Ishikawa (cell line): ENCODE measurements around the gene TSPAN9.
A peak's percentile ranks its signal among the peaks of the same experiment; 100 is the strongest.

Experiments
- CEBPB ChIP-seq: IDR thresholded peaks from 2 replicates; pipeline ENCODE4 v1.6.1; 2012
- CREB1 ChIP-seq: IDR thresholded peaks from 2 replicates; pipeline ENCODE4 v1.6.1; 2012; ENCODE audit warnings: low read depth
- EGR1 ChIP-seq: IDR thresholded peaks from 2 replicates; pipeline ENCODE4 v1.6.1; 2012
- EP300 ChIP-seq: IDR thresholded peaks from 2 replicates; pipeline ENCODE4 v1.6.1; 2012; ENCODE audit warnings: borderline replicate concordance
- FOXM1 ChIP-seq: IDR thresholded peaks from 2 replicates; pipeline ENCODE4 v1.6.1; 2012; ENCODE audit warnings: low read depth, borderline replicate concordance
- NFIC ChIP-seq: IDR thresholded peaks from 2 replicates; pipeline ENCODE4 v1.6.1; 2012
- RAD21 ChIP-seq: IDR thresholded peaks from 2 replicates; pipeline ENCODE4 v1.6.1; 2012; ENCODE audit warnings: low read depth
- TAF1 ChIP-seq: IDR thresholded peaks from 2 replicates; pipeline ENCODE4 v1.6.1; 2012; ENCODE audit warnings: low read depth, mild to moderate bottlenecking
- TCF12 ChIP-seq: IDR thresholded peaks from 2 replicates; pipeline ENCODE4 v1.6.1; 2012; ENCODE audit warnings: low read depth
- TEAD4 ChIP-seq: IDR thresholded peaks from 2 replicates; pipeline ENCODE4 v1.6.1; 2012
- YY1 ChIP-seq: IDR thresholded peaks from 2 replicates; pipeline ENCODE4 v1.6.1; 2012; ENCODE audit warnings: low read depth
- ZBTB7A ChIP-seq: IDR thresholded peaks from 2 replicates; pipeline ENCODE4 v1.6.1; 2012; ENCODE audit warnings: low read depth
- TF ChIP-seq, protein P1 (sequence below): IDR thresholded peaks from 2 replicates; pipeline ENCODE4 v1.6.1; 2012
- TF ChIP-seq, protein P2 (sequence below): IDR thresholded peaks from 2 replicates; pipeline ENCODE4 v1.6.1; 2012; ENCODE audit warnings: low read depth, mild to moderate bottlenecking
- TF ChIP-seq, protein P3 (sequence below): IDR thresholded peaks from 2 replicates; pipeline ENCODE4 v1.6.1; 2012

Gene TSPAN9

DNA sequence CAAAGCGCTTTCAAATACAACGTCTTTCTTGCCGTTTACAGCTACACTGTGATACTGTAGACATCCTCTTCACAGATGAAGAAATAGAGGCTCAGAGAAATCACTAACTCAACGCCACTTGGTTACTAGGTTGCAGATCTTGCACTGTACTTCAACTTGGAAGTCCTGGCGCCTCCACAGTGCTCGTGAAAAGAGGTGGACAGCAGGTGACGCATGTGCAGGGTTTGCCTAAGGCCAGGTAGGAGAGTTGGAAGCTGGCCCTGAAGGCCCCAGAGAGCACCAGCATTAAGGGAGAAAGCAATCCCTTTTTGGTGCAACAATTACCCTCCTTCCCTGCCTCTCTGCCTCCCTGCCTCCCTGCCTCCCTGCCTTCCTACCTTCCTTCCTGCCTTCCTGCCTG is 22.8 kb upstream of the TSPAN9 start:
- TF ChIP-seq NFIC: no peak
- no peak for TF ChIP-seq ZBTB7A
- TF ChIP-seq, protein P1, sequence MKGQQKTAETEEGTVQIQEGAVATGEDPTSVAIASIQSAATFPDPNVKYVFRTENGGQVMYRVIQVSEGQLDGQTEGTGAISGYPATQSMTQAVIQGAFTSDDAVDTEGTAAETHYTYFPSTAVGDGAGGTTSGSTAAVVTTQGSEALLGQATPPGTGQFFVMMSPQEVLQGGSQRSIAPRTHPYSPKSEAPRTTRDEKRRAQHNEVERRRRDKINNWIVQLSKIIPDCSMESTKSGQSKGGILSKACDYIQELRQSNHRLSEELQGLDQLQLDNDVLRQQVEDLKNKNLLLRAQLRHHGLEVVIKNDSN: no peak
- TF ChIP-seq, protein P2, sequence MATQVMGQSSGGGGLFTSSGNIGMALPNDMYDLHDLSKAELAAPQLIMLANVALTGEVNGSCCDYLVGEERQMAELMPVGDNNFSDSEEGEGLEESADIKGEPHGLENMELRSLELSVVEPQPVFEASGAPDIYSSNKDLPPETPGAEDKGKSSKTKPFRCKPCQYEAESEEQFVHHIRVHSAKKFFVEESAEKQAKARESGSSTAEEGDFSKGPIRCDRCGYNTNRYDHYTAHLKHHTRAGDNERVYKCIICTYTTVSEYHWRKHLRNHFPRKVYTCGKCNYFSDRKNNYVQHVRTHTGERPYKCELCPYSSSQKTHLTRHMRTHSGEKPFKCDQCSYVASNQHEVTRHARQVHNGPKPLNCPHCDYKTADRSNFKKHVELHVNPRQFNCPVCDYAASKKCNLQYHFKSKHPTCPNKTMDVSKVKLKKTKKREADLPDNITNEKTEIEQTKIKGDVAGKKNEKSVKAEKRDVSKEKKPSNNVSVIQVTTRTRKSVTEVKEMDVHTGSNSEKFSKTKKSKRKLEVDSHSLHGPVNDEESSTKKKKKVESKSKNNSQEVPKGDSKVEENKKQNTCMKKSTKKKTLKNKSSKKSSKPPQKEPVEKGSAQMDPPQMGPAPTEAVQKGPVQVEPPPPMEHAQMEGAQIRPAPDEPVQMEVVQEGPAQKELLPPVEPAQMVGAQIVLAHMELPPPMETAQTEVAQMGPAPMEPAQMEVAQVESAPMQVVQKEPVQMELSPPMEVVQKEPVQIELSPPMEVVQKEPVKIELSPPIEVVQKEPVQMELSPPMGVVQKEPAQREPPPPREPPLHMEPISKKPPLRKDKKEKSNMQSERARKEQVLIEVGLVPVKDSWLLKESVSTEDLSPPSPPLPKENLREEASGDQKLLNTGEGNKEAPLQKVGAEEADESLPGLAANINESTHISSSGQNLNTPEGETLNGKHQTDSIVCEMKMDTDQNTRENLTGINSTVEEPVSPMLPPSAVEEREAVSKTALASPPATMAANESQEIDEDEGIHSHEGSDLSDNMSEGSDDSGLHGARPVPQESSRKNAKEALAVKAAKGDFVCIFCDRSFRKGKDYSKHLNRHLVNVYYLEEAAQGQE: no peak
- no peak for TF ChIP-seq YY1

DNA sequence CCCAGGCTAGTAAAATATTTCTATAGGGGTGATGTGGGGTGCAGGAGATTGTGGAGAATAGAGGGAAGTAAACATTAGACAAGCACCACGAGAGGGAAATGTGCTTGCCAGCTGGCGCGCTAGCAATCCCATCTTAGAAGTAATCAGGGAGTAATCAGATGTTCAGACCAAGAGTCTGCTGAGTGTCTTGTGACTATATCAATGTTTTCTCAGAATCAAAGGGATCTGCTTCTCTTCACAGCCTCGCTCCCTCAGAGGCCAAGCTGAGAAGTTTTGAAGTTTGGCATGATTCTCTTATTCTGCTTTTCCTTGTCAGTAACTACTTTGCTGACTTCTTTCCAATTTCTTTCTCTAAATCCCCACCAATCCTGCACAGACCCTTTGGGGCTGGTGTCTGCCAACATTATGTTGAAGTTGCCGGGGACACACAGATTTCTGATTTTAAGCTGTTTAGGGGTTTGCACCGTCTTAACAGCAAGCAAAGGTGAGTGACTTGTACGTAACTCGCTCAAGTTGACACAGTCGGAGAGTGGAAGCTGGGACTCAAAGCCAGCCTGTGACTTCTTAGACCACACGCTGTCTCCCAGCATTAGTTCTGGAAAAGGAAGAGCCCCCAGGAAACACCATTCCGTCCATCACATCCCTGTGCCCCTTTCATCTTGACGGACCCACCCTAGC is 22.0 kb upstream of the TSPAN9 start:
- no peak for TF ChIP-seq YY1
- no peak for TF ChIP-seq EGR1
- no peak for TF ChIP-seq TCF12
- no peak for TF ChIP-seq NFIC
- TF ChIP-seq, protein P3, sequence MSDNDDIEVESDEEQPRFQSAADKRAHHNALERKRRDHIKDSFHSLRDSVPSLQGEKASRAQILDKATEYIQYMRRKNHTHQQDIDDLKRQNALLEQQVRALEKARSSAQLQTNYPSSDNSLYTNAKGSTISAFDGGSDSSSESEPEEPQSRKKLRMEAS: no peak
- no peak for TF ChIP-seq ZBTB7A
- TF ChIP-seq, protein P1: no peak
- no peak for TF ChIP-seq CREB1
- no peak for TF ChIP-seq TEAD4
- TF ChIP-seq, protein P2: no peak
- no peak for TF ChIP-seq RAD21
- no peak for TF ChIP-seq EP300
- TF ChIP-seq FOXM1: no peak
- TF ChIP-seq TAF1: no peak
- TF ChIP-seq CEBPB: no peak

DNA sequence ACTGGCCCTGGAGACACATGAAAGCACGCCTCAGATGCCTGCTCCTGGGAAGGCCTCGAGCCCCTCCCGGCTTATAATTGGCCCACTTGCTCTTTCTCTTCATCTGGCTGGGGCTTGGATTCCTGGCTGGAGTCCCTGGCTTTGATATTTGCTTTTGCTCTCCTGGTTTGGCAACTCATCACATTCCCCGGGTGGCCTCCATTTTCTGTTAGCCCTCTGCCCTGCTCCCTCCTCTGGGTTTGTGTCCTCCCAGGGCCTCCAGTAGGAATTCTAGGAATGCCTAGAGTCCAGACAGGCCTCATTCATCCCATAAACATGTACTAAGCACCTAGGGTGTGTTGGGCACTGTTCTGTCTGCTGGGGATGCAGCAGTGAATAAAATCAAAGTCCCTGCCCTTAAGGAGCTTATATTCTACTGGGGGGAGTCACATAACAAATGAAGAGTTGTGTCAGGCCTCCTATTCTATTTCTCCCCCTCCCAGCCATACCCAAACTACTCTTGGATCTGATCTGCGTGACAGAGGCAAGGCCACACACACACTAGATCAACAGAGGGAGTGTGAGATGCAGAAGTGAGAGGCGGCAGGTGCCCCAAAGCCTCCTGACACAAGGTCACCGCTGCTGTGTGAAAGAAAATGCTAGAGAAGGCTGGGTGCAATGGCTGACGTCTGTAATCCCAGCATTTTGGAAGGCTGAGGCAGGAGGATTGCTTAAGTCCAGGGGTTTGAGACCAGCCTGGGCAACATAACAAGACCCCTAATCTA is 21.3 kb upstream of the TSPAN9 start:
- TF ChIP-seq TEAD4: 0 out of 2 replicates have a peak, but pooled peaks have one; percentile 43
- TF ChIP-seq, protein P2: no peak

DNA sequence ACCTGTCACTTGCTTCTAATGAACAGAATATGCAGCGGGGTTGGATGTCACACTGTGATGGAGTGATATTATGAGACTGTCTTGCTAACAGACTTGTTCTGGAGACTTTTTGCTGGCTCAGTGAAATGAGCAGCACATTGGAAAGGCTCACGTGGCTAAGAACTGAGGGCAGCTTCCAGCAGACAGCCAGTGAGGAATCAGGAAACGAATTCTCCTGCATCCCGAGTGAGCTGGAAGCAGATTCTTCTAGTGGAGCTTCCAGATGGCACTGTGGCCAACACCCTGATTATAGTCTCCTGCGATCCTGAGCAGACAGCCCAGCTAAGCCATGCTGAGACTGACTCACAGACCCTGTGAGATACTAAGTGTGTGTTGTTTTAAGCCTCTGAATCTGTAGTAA is 16.1 kb upstream of the TSPAN9 start:
- TF ChIP-seq FOXM1 (no peak), YY1 (no peak), EP300 (no peak), TAF1 (no peak), RAD21 (no peak), CEBPB (no peak), NFIC (no peak), TCF12 (no peak), TEAD4 (no peak), EGR1 (no peak), ZBTB7A (no peak), CREB1 (no peak)
- TF ChIP-seq, protein P1: no peak
- TF ChIP-seq, protein P2: no peak
- TF ChIP-seq, protein P3: no peak
